Hepatocyte (in vitro differentiated cells): ENCODE results near the gene WDR48. TPM values are rescaled to one million over a fixed set of nuclear protein-coding genes. Genes with fewer than 3 reads are reported as not detected.

Experiments used
- DNase-seq: peaks from one replicate; pipeline ENCODE4 v3.0.0-alpha.2; 2016; ENCODE audit warnings: low spot score
- H2AFZ ChIP-seq: fragments of 200-600 bp; sonication (generic); 2 replicates; pipeline ENCODE4 v1.6.0; 2016; ENCODE audit warnings: antibody characterized with exemption, mild to moderate bottlenecking
- H3K27ac ChIP-seq: fragments of 200-600 bp; sonication (generic); 2 replicates; pipeline ENCODE4 v1.5.1; 2016; ENCODE audit warnings: mild to moderate bottlenecking
- H3K27me3 ChIP-seq: fragments of 200-600 bp; sonication (generic); 2 replicates; pipeline ENCODE4 v1.6.1; 2016
- H3K36me3 ChIP-seq: fragments of 200-600 bp; sonication (generic); replicated peaks from 2 replicates; pipeline ENCODE4 v1.5.1; 2016; ENCODE audit warnings: low read depth; ENCODE audit not compliant: insufficient read depth
- H3K4me1 ChIP-seq: fragments of 200-600 bp; sonication (generic); 2 replicates; pipeline ENCODE4 v1.5.1; 2016; ENCODE audit warnings: mild to moderate bottlenecking, moderate library complexity; ENCODE audit not compliant: insufficient read depth
- H3K4me2 ChIP-seq: fragments of 200-600 bp; sonication (generic); 2 replicates; pipeline ENCODE4 v1.6.0; 2016
- H3K4me3 ChIP-seq: fragments of 200-600 bp; sonication (generic); 2 replicates; pipeline ENCODE4 v1.5.1; 2016; ENCODE audit warnings: mild to moderate bottlenecking
- H3K79me2 ChIP-seq: fragments of 200-600 bp; sonication (generic); 2 replicates; pipeline ENCODE4 v1.6.0; 2017; ENCODE audit warnings: mild to moderate bottlenecking
- H3K9me2 ChIP-seq: fragments of 200-600 bp; sonication (generic); replicated peaks from 2 replicates; pipeline ENCODE4 v1.6.0; 2017; ENCODE audit warnings: mild to moderate bottlenecking; ENCODE audit not compliant: insufficient read depth
- H3K9me3 ChIP-seq: fragments of 200-600 bp; sonication (generic); 2 replicates; pipeline ENCODE4 v1.5.1; 2016; ENCODE audit warnings: low read depth, mild to moderate bottlenecking
- H4K20me1 ChIP-seq: fragments of 200-600 bp; sonication (generic); 2 replicates; pipeline ENCODE4 v1.6.0; 2016; ENCODE audit warnings: mild to moderate bottlenecking; ENCODE audit not compliant: insufficient read depth, poor library complexity, severe bottlenecking
- EZH2 ChIP-seq: fragments of 200-600 bp; sonication (generic); IDR thresholded peaks from 2 replicates; pipeline ENCODE4 v1.6.1; 2016; ENCODE audit warnings: antibody characterized with exemption, mild to moderate bottlenecking, borderline replicate concordance
- EZH2phosphoT487 ChIP-seq: fragments of 200-600 bp; sonication (generic); IDR thresholded peaks from one replicate; pipeline ENCODE4 v1.6.1; 2018; ENCODE audit warnings: antibody characterized with exemption, mild to moderate bottlenecking, low read depth, moderate library complexity; ENCODE audit not compliant: unreplicated experiment, severe bottlenecking
- WGBS: methylation state at CpG from one replicate; pipeline ENCODE4 v1.1.6; 2016; ENCODE audit warnings: low lambda C conversion rate; ENCODE audit errors: missing lambda C conversion rate; 5-methylcytosine and 5-hydroxymethylcytosine counted together
- polyA plus RNA-seq: library from polyadenylated mRNA; unstranded; fragments of >200 nt; fragmentation: Nextera tagmentation; extraction: Ambion mirVana; gene quantifications from 2 replicates; pipeline ENCODE4 v1.2.1, GENCODE V29; 2016
- total RNA-seq: library from RNA; depleted of rRNA; stranded (reverse); fragments of >200 nt; gene quantifications from 2 replicates; pipeline ENCODE4 v1.2.3, GENCODE V29; 2014
- TF ChIP-seq, protein P1 (sequence below): fragments of 200-600 bp; sonication (generic); IDR thresholded peaks from 2 replicates; pipeline ENCODE4 v1.5.1; 2016; ENCODE audit warnings: antibody characterized with exemption, mild to moderate bottlenecking; ENCODE audit not compliant: poor library complexity

The WDR48 gene
- total and polyA plus RNA-seq, 2 experiments from 2014 or later: 25.0 to 34.7 TPM

DNA sequence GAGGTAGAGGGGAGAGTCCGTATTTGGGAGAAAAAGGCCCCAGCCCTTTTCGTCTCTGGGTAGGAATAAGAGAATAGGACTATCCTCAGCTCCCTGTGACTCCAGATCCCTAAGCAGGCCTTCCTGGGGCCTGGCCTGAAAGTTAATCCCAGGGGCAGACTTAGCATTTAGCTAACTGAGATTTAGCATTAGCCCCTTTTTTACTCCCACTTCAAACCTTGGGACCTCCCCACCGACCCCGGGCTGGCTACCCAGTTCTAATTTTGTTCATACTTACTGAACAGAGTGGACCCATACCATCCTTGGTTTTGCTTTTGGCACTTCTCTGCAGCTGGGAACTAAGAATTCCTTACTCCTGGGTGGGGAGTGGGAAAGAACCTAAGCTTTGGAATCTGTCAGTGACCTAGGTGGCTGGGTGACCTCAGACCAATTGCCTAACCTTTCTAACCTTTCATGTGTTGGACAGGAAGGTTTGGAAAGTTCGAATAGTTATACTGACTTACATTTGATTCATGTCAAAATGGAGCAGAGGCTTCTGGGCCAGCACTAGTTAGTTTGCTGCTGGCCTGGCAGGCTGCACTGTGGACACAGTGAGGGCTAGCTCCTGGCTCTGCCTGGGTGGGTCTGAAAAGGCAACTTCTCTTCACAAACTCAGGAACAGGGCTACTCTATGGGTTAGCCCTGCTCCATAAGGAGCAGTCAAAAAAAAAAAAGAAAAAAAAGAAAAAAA lies 67.3 kb downstream of the WDR48 start:
- no peak overlapping the region for H3K4me3 ChIP-seq
- H3K9me3 ChIP-seq: no peaks in the 10 kb centered on the region
- no peak overlapping the region for H3K27ac ChIP-seq
- no peak for DNase-seq
- H3K79me2 ChIP-seq: no peaks in the 10 kb centered on the region
- TF ChIP-seq, protein P1, sequence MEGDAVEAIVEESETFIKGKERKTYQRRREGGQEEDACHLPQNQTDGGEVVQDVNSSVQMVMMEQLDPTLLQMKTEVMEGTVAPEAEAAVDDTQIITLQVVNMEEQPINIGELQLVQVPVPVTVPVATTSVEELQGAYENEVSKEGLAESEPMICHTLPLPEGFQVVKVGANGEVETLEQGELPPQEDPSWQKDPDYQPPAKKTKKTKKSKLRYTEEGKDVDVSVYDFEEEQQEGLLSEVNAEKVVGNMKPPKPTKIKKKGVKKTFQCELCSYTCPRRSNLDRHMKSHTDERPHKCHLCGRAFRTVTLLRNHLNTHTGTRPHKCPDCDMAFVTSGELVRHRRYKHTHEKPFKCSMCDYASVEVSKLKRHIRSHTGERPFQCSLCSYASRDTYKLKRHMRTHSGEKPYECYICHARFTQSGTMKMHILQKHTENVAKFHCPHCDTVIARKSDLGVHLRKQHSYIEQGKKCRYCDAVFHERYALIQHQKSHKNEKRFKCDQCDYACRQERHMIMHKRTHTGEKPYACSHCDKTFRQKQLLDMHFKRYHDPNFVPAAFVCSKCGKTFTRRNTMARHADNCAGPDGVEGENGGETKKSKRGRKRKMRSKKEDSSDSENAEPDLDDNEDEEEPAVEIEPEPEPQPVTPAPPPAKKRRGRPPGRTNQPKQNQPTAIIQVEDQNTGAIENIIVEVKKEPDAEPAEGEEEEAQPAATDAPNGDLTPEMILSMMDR: no peak
- no peak for TF ChIP-seq EZH2
- TF ChIP-seq EZH2phosphoT487: no peak
- H3K9me2 ChIP-seq: no peaks in the 10 kb centered on the region
- H3K27me3 ChIP-seq: no peaks in the 10 kb centered on the region
- 79% methylated on average over 5 of the region's 5 CpGs for WGBS
- H2AFZ ChIP-seq: no peak overlapping the region
- H4K20me1 ChIP-seq: no peaks in the 10 kb centered on the region
- H3K4me1 ChIP-seq: no peaks in the 10 kb centered on the region
- H3K36me3 ChIP-seq: no peaks in the 10 kb centered on the region
- H3K4me2 ChIP-seq: no peak overlapping the region

DNA sequence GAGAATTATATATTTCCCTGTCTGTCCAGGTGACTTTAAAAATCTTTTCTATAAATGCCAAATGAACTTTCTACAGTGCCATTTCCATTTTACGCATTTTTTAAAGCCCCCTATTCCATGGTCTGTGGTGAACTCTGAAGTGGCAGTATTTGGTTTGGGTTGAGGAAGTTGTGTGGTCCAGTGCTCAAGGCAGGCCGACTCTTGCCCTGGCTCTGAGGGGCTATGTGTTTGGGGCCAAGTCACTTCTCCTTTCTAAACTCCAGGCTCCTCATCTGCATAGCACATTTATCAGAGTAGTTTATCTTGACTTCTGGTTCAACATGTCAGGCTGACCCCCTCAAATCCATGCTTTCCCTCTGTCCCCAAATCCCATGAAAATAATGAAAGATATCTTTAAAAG lies 69.8 kb downstream of the WDR48 start:
- Histone ChIP-seq H3K4me3 (no peak overlapping the region), H2AFZ (no peak overlapping the region), H3K36me3 (no peaks in the 10 kb centered on the region), H3K9me3 (no peaks in the 10 kb centered on the region), H3K79me2 (no peaks in the 10 kb centered on the region), H4K20me1 (no peaks in the 10 kb centered on the region), H3K27ac (no peak overlapping the region), H3K9me2 (no peaks in the 10 kb centered on the region), H3K4me2 (no peak overlapping the region), H3K4me1 (peaks cover 11% of the 10 kb centered on the region), H3K27me3 (no peaks in the 10 kb centered on the region)
- 93% methylated on average over 2 of the region's 2 CpGs for WGBS
- DNase-seq: no peak
- TF ChIP-seq EZH2 (no peak), EZH2phosphoT487 (no peak)
- TF ChIP-seq, protein P1: no peak

DNA sequence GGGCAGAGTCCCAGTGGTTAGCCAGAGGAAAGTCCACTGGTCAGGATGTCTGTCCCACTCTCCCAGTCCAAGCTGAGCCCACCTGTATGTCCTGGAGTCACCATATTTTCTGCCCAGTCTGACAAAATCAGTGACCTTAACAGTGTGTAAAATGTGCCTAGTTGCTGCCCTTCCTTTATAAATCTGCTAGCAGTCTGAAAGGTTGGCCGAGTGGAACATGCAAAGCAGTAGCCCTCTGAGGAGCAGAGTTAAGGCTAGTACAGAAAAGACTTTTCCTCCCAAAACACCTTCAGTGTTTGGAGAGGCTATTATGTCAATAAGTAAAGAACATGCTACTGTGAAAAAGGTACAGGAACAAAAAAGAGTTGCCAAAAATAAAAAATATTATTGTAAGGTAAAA lies 71.0 kb downstream of the WDR48 start:
- H3K27ac ChIP-seq: no peak overlapping the region
- H3K9me3 ChIP-seq: no peaks in the 10 kb centered on the region
- no peak for TF ChIP-seq EZH2
- TF ChIP-seq, protein P1: no peak
- no peak for TF ChIP-seq EZH2phosphoT487
- no peaks in the 10 kb centered on the region for H3K9me2 ChIP-seq
- H3K79me2 ChIP-seq: no peaks in the 10 kb centered on the region
- 90% methylated on average over 1 of the region's 1 CpG for WGBS
- no peak overlapping the region for H3K4me2 ChIP-seq
- no peak for DNase-seq
- no peaks in the 10 kb centered on the region for H3K36me3 ChIP-seq
- peaks cover 11% of the 10 kb centered on the region for H3K4me1 ChIP-seq
- H3K4me3 ChIP-seq: no peak overlapping the region
- H4K20me1 ChIP-seq: no peaks in the 10 kb centered on the region
- H2AFZ ChIP-seq: no peak overlapping the region
- H3K27me3 ChIP-seq: no peaks in the 10 kb centered on the region
